HCT116 (cell line): ENCODE measurements around the gene UBQLNL.

Experiments used
- CBX3 ChIP-seq: IDR thresholded peaks from 2 replicates; pipeline ENCODE4 v1.6.1; 2012; ENCODE audit warnings: low read depth
- CEBPB ChIP-seq: IDR thresholded peaks from 2 replicates; pipeline ENCODE4 v1.6.1; 2012; ENCODE audit warnings: low read depth
- EGR1 ChIP-seq: IDR thresholded peaks from 2 replicates; pipeline ENCODE4 v1.6.1; 2012; ENCODE audit warnings: low read depth
- ELF1 ChIP-seq: IDR thresholded peaks from 2 replicates; pipeline ENCODE4 v1.6.1; 2012; ENCODE audit warnings: low read depth, borderline replicate concordance
- JUND ChIP-seq: IDR thresholded peaks from 2 replicates; pipeline ENCODE4 v1.6.1; 2012
- POLR2A ChIP-seq: IDR thresholded peaks from 2 replicates; pipeline ENCODE4 v1.7.0; 2011; ENCODE audit warnings: borderline replicate concordance; ENCODE audit not compliant: insufficient read depth, insufficient read length; ENCODE audit errors: extremely low read depth
- POLR2AphosphoS5 ChIP-seq: IDR thresholded peaks from 2 replicates; pipeline ENCODE4 v1.6.1; 2011; ENCODE audit warnings: mild to moderate bottlenecking, low read depth, low read length, moderate library complexity
- SP1 ChIP-seq: IDR thresholded peaks from 2 replicates; pipeline ENCODE4 v1.6.1; 2012; ENCODE audit warnings: low read depth
- ZNF274 ChIP-seq: fragments of 200-500 bp; sonication (Bioruptor generic); IDR thresholded peaks from 2 replicates; pipeline ENCODE4 v1.6.1; 2014; ENCODE audit warnings: mild to moderate bottlenecking, low read depth, low read length, inconsistent platforms
- TF ChIP-seq, protein P1 (sequence below): IDR thresholded peaks from 2 replicates; pipeline ENCODE4 v1.6.1; 2012
- TF ChIP-seq, protein P2 (sequence below): IDR thresholded peaks from 2 replicates; pipeline ENCODE4 v1.6.1; 2012; ENCODE audit warnings: low read depth
- TF ChIP-seq, protein P3 (sequence below): IDR thresholded peaks from 2 replicates; pipeline ENCODE4 v1.6.1; 2012
- TF ChIP-seq, protein P4 (sequence below), 3 experiments: fragments of 200-600 bp in 1 of 3; sonication (generic) in 1 of 3; IDR thresholded peaks in 2 of 3; conservative IDR thresholded peaks in 1 of 3; 2 replicates each; pipeline ENCODE4 v1.5.1; 2012 to 2017; ENCODE audit warnings: low read depth in 2 of 3, low read length in 2 of 3, antibody characterized with exemption in 1 of 3, borderline replicate concordance in 1 of 3, control low read depth in 1 of 3, mild to moderate bottlenecking in 1 of 3, mixed read lengths in 1 of 3, mixed run types in 1 of 3, moderate library complexity in 1 of 3; ENCODE audit not compliant: insufficient read depth in 1 of 3

DNA sequence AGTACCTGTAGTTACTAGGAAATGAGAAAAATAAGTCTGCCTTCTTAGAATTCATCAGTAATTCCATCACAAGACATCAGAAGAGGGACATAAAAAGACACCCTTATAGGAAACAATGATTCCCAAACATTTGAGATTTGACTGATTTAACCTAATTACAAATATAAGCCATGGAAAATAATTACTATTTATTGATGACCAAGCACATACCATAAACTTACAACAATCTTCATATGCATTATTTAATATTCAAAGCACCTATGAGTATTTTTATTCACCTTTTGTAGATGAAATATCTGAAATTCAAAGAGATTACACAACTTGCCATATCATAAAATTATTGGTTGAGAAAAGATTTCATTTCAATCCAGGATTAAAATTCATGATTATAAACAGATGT lies 42.6 kb downstream of the UBQLNL start:
- TF ChIP-seq EGR1 (no peak), ELF1 (no peak), CEBPB (no peak), POLR2A (no peak), SP1 (no peak), POLR2AphosphoS5 (no peak), CBX3 (no peak), ZNF274 (no peak), JUND (no peak)
- TF ChIP-seq, protein P1, sequence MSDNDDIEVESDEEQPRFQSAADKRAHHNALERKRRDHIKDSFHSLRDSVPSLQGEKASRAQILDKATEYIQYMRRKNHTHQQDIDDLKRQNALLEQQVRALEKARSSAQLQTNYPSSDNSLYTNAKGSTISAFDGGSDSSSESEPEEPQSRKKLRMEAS, result no peak
- TF ChIP-seq, protein P2, sequence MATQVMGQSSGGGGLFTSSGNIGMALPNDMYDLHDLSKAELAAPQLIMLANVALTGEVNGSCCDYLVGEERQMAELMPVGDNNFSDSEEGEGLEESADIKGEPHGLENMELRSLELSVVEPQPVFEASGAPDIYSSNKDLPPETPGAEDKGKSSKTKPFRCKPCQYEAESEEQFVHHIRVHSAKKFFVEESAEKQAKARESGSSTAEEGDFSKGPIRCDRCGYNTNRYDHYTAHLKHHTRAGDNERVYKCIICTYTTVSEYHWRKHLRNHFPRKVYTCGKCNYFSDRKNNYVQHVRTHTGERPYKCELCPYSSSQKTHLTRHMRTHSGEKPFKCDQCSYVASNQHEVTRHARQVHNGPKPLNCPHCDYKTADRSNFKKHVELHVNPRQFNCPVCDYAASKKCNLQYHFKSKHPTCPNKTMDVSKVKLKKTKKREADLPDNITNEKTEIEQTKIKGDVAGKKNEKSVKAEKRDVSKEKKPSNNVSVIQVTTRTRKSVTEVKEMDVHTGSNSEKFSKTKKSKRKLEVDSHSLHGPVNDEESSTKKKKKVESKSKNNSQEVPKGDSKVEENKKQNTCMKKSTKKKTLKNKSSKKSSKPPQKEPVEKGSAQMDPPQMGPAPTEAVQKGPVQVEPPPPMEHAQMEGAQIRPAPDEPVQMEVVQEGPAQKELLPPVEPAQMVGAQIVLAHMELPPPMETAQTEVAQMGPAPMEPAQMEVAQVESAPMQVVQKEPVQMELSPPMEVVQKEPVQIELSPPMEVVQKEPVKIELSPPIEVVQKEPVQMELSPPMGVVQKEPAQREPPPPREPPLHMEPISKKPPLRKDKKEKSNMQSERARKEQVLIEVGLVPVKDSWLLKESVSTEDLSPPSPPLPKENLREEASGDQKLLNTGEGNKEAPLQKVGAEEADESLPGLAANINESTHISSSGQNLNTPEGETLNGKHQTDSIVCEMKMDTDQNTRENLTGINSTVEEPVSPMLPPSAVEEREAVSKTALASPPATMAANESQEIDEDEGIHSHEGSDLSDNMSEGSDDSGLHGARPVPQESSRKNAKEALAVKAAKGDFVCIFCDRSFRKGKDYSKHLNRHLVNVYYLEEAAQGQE, result no peak
- TF ChIP-seq, protein P3, sequence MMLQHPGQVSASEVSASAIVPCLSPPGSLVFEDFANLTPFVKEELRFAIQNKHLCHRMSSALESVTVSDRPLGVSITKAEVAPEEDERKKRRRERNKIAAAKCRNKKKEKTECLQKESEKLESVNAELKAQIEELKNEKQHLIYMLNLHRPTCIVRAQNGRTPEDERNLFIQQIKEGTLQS, result no peak
- TF ChIP-seq, protein P4, sequence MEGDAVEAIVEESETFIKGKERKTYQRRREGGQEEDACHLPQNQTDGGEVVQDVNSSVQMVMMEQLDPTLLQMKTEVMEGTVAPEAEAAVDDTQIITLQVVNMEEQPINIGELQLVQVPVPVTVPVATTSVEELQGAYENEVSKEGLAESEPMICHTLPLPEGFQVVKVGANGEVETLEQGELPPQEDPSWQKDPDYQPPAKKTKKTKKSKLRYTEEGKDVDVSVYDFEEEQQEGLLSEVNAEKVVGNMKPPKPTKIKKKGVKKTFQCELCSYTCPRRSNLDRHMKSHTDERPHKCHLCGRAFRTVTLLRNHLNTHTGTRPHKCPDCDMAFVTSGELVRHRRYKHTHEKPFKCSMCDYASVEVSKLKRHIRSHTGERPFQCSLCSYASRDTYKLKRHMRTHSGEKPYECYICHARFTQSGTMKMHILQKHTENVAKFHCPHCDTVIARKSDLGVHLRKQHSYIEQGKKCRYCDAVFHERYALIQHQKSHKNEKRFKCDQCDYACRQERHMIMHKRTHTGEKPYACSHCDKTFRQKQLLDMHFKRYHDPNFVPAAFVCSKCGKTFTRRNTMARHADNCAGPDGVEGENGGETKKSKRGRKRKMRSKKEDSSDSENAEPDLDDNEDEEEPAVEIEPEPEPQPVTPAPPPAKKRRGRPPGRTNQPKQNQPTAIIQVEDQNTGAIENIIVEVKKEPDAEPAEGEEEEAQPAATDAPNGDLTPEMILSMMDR (IDR thresholded peaks at IDR 0.05 in 2 of 3, conservative IDR thresholded peaks at IDR 0.05 in 1 of 3; ENCODE audit: borderline replicate concordance in 1 of 3, insufficient read depth in 1 of 3, low read depth in 2 of 3, low read length in 2 of 3), result no peak
